ENCODE measurements around the gene CAST.
"Not testable (repeated sequence)": the region's sequence is repeated elsewhere in the genome, so short reads cannot be mapped to it uniquely, and the experiment has no call there.

The CAST gene

DNA sequence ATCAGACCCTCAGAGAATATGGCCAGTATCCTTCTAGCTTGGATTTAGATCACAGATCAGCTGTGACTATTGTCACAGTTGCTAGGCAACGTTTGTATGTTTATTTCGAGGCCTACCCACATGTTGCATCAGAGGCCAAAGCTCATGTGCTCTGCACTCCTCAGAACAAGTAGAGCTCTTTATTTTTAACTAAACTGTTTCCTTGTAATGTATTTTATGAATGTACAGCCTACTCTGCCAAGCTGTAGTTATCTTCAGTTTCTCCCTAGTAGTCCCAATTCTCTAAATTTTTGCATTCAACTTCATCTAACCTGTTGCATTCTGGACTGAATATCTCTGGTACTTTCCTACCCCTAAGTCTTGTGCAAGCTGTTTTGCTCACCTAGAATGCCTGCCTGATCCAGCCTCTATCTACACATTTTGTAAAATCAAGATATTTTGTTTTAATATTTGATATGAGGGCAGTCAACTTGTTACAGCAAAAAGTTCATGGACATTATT is 52.8 kb downstream of the CAST start:
- DNase-seq, result no peak

DNA sequence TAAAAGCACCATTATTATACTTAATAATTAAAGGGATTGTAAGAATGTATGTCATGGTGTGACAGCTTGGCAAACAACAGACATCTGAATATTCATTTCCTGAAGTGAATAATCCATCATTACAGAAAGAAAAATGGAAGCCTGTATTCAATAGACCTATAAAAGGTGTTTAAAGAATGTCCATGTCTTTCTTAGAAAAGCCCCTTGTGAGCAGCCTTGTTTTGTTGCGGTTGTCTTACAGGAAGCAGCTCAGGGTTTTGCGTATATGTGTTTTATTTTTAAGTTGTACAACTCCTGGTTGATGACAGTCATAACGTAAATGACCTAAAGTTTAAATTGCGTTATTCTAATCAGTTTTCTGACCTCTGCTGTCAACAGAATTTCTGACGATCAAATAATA is 53.8 kb downstream of the CAST start:
- no peak for DNase-seq

DNA sequence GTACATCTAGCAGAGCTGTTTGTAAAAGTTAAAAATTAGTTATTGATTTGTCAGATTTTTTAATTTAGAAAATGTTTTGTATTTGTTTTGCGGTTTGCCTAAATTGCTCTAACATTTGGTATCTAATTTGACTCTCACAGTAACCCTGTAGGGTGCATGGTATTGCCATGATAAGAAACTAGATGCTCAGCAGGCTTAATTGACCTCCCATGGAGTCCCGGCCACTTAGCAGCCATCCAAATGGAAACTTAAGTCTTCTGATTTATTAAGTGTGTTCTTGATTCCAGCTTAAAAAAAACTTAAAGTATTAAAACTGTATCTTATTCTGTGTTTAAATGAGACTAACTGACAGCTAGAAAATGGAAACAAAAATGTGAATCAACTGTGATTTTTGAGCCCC is 54.5 kb downstream of the CAST start:
- DNase-seq, result no peak

DNA sequence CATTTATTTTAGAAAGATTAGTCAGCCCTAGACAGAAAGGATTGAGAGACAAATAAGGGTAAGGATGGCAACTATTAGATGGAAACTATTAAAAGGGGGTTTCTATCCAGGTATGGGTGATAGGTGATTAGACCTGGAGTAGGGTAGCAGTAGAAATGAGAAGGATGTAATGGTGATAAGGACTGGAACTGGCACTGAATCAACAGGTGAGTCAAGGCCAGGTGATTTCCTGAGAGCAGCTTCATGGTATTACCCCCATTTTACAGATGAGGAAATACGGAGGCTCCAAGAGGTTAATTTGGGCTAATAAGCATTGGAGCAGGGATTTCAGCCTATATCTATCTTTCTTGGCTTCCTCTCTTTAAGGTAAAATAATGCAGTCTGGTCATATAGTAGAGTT is 55.7 kb downstream of the CAST start:
- no peak for DNase-seq

DNA sequence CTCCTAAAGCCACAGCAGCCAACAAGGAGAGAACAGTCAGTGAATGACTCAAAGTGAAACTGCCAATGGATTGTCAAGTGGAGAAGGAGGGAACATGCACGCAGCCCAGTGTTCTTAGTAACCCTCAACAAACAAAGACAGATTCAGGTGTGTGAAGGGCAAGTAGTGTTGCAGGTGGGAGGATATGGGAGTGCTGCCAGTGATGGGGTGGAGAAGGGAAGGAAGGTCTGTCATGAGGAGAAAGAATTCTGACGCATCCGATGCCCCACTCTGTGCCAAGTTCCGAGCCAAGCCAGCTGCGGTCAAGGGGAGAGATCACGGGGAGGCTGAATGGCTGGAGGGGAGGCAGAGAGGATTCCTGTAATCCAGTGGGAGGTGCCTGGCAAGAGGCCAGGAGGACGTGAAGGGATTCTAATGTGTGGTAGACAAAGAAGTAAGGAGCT is 56.5 kb downstream of the CAST start:
- no peak for DNase-seq

DNA sequence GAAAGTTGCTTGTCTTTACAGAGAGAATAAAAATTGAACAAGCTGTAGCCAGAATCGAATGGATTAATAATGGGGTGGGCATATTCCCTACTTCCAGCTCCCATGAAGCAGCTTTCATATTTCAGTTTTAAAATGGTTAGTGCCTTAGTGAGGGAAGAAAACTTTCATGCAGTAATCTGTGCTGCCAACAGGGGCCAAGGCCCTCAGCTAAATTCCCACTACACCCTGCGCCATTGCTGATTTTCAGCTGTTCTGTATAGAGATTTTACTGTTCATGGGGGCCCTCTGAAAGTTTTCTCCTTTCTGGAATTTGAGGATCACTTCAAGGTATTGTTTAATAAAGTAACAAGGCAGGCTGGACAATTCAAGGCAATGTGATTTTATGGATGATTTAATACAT is 58.2 kb downstream of the CAST start:
- no peak for DNase-seq

DNA sequence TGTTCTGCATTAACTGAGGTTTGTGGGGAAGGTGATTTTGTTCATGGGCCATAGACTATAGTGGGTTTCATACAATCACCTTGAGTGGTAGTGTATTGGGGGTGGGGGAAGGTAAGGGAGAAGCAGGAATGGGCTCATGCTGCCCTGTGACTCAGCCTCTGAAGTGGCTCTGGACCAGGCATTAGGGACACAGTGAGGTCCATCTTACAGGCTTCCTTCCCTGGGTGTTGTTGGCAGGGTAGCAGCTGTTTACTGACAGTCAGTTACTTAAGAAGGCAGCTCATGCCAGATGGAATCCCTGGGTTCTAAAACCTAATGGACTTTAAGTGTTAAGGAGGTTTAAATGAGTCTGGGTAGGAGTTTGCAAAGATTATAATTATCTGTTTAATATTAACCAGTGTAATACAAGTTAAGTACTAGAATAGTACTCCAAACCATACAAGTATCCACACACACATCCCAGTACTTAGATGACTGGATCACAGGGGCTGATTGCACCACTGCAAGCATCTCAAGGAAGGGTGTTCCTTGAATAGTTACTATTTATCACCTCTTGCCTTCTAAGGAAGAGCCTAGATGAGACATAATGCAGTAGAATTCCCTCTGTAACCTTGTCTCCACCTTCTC is 59.3 kb downstream of the CAST start:
- no peak for DNase-seq

DNA sequence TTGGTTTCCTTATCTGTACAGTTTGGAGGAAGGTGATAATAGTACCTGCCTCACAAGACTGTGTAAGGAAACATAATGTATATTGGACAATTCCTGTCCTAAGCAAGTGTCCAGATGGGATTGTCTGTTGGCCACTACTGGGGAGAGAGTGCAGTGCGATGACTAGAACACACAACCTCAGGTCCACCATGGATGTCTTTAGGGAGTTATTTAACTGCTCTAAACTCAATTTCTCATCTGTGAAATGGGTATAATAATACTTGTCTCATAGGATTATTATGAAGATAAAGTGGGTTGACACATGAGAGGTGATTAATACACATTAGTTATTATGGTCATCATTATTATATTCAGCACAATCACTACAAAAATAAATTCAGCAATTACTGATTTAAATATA is 63.1 kb downstream of the CAST start:
- DNase-seq, result no peak

DNA sequence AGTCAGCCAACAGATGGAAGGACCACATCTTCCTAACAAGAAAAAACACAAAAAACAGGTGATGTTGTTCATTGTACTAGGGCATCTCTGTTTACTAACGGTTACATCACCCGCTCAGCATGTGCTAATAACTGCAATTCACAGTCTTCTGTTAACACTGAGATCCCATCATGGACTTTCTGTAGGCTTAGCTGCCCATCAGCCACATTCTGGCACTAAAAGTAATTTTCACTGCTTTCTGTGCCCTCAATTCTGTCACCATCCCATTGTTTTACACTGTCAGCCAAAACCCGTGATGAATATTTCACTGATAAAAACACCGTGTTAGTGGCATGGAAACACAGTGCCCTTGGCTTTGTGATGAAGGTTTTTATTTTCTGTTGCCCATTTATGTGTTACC is 64.6 kb downstream of the CAST start:
- no peak for DNase-seq

DNA sequence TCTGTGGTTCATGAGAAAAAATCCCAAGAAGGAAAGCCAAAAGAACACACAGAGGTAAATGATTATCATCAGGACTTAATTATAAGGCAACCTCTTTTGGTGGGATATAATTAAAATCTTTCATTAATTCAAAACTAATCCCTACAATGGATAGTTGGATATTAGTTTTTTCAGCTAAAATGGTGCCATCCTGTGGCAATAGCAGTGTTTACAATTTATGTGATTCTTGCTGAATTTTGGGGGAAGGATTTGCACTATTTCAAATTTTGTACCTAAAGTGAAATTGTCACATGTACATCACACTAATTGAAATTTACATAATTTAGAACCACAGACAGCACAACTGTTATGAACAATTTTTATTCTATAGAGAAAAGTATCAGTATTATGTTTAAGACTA is 67.0 kb downstream of the CAST start:
- DNase-seq, result no peak

DNA sequence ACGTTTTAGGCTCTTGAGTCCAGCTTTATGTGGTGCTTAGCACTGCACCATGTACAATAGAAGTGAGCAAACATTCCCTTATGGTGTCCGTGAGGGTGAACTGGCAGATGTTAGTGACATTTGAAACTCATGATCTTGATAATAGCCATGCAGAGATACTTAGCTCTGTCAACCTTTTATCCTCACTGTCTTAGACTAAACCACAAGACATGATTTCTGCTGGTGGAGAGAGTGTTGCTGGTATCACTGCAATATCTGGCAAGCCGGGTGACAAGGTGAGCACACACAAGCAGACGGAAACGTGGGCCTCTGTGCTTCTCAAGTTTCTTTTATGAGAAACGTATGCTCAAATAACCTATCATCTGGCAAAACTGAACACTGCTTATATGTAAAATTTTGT is 68.4 kb downstream of the CAST start:
- no peak for DNase-seq

DNA sequence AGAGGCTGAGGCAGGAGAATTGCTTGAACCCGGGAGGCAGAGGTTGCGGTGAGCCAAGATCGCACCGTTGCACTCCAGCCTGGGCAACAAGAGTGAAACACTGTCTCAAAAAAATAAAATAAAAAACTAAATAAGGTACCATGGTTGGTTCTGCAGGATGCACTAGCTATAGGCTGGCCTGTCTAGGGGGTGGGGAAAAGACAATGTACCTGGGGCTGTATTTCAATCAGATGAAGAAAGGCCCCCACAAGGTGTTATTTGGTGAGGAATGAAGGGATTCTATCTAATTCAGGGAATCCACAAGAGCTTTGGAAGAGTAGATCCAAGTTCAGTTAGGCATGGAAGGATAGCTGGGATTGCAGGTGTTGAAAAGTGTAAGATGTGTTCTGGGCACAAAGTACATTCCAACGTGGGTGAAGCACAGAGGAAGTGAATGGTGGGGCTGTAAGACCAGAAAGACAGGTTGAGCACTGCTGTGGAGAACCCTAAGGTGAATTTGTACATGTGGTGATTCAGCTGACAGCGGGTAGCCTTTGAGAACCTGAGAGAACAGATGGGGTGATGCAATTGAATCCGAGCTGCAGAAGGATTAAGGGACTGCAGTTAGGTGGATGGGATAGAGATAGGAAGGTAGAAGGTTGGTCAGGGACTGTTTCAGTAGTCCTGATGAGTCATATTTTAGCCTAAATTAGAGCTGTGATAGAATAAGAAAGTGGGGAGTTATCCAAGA is 71.8 kb downstream of the CAST start:
- no peak for DNase-seq

DNA sequence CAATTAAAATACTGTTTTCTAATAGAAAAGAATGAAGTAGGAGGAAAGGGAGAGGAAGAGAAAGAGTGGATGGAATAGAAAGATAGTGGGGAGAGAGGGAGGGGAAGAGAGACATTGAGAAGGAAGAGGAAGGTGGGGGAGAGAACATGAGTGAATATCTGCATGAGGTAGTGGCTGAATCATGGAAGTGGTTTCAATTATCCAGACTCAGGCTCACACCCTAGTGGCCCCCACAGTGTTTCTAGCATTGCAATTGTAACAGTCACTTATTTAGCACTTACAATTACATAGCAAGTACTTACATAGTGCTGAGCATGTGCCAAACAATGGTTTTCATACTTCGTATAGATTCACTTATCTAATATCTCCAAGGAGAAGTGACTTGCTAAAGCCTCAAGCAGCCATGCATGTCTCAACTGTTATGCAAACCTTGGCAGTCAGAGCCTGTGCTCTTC is 72.7 kb downstream of the CAST start:
- no peak for DNase-seq

DNA sequence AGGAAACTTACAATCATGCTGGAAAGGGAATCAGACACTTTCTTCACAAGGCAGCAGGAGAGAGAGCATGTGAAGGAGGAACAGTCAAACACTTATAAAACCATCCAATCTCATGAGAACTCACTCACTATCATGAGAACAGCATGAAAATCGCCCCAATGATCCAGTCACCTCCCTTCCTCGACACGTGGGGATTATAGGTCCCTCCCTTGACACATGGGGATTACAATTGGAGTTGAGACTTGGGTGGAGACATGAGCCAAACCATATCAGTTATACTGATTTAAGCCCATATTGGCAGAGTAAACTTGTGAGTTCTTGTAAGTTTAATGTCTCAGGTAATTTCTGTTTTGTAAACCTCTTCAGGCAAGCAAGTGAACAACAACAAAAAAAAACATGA is 74.8 kb downstream of the CAST start:
- no peak for DNase-seq

DNA sequence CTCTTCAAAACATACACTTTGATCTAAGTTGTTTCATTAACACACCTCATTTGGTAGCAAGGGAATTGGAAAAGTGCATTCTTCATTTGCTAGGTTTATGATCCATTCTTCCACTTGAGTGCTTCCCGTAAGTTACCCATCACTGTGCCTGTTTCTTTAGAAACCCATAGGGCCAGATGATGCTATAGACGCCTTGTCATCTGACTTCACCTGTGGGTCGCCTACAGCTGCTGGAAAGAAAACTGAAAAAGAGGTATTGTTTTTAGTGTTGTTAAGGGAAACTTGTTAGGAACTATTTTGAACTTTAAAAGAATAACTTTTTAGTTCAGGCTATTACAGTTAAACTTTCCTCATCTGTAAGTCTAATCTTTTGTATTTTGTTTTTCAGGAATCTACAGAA is 78.9 kb downstream of the CAST start:
- no peak for DNase-seq

DNA sequence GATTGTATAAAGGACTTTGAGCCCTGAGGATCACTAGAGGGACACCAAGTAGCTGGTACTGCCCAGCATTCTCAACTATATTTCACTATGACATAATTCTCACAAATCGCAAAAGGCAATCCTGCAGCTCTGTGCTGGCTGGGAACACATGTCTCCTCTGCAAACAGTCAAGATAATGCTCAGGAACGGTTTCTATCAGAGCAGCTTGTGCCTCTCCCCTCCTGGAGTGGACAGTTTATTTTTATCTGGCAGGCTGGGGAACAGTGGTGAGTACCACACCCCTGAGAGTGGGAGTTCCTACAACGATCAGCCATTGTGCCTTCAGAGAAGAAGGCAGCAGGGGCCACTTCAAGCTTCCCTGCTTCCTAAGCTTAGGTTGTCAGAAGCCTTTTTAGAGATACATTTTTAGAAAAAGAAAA is 79.7 kb downstream of the CAST start:
- DNase-seq, result no peak

DNA sequence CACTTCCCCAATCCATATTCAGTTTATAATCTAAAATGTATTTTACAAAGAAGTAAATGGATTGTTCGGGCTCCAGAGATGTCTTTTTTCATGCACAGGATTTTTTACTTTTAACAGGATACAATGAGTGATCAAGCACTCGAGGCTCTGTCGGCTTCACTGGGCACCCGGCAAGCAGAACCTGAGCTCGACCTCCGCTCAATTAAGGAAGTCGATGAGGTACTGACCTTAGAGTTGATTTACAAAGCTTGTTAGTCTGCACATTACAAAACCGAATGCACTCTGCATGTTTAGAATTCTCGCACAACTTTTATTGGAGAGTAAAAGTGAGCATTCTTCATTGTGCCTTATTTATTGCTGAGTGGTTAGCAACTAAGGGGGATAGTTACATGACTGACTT is 80.4 kb downstream of the CAST start:
- DNase-seq, result no peak

DNA sequence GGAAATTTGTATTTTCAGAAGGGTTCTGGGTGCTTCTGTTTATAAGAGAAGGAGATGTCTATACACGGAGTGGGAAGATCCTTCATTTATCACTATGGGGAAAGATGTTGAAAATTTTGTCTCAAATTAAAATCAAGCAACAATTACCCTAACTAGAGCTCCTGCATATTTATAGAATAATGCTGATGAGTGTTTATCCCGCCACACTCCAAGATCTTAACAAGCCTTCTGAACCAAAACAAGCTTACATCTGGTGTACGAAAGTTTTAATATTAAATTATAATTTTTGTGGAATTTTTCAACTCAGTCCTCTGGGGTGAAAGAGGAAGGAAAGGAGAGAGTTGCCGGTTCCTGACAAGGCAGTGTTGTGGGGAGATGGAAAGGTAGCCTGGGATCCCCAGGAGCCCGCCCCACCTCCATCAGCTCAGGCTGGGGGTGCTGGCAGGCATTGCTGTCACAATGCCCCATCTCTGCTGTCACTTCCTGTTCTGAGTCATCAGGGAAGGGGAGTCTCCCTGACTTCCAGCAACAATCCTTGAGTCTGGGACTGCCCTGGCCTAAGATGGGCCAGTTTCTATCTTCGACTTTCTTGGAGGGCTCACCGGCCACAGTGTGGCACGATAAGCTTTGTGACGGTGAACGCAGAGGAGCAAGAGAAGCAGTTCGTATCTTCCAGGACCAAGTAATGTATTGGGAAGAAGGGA is 81.0 kb downstream of the CAST start:
- no peak for DNase-seq

DNA sequence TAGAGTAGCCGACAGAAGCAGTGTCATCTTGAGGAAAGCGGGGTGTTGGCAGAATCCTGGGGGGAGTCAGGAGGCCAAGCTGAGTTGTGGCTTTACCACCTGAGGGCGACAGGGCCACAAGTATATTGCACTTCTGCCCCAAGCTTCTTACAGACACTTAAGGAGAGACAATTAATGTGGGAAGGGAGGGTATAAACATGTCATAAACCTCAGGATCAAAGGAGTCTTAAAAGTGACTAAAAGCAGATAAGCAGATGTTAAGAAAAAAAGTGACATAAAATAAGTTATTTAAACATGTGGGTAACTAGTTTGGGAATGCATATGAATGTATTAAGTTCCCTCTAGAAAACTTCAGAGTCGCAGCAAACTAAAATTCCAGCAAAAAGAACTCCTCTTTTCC is 81.6 kb downstream of the CAST start:
- DNase-seq, result no peak

DNA sequence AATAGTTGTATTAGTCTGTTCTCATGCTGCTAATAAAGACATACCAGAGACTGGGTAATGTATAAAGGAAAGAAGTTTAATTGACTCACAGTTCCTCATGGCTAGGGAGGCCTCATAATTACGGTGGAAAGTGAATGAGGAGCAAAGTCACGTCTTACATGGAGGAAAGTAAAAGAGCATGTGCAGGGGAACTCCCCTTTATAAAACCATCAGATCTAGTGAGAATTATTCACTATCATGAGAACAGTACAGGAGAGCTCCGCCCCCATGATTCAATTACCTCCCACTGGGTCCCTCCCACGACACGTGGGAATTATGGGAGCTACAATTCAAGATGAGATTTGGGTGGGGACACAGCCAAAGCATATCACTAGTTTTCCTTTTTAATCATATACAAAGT is 82.0 kb downstream of the CAST start:
- DNase-seq, result not testable (repeated sequence)

DNA sequence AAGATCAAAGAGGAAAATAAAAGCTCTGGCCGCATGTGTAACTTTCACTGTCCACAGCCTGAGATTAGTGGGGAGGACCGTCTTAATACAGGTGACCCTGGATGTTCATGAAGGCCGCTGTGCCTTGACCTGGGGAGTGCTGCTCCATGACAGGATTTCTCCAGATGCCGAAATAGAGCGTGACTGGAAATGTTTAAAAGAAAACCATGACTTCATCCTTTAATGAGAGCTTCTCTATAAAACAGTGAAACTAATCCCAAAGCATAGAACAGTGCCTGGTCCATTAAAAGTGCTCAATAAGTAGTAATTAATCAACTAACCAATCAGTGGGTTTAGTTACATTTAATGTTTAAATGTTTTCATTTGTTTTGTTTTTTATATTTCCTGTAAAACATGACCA is 82.8 kb downstream of the CAST start:
- no peak for DNase-seq

DNA sequence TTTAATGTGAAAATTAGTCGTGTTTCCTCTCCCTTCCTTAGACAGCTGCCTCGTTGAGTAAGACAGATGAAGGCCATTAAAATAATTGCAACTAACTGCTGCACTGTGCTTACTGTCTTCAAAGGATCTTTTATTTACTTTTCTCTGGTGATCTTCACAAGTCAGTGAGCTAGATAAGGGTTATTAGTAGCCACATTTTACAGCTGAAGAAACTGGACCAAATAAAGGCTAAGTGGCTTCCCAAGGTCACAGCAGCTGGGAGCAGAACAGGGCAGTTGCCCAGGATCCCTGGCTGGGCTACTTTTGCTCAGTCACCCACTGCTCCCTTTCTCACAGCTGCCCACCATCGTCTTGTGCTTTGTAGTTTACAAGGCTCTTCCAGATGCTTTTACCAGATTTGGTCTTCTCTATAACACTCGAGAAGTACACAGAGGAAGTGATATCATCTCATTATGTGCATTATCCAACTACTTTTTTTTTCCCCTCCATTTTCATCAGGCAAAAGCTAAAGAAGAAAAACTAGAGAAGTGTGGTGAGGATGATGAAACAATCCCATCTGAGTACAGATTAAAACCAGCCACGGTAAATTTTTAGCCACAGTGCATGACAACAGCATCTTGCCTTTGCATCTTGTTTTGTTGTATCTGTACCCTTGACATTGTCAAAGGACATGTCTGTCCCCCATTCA is 83.8 kb downstream of the CAST start:
- DNase-seq, result no peak

DNA sequence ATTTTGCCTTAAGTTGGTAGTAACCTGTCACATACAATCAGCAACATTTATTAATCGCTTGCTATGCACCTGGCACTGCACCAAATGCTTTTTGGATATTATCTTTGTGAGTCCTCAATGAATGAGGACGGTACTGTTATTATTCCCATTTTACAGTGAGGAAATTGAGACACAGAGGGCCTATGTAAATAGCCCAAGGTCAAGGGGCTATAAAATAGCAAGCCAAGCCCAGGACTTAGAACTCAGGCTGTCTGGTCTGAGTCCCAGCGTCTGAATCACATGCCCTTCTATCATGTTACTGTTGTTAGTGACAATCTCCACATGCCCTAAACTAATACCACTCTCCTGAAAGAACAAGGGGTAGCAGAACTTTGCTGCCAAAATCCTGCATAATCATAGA is 85.5 kb downstream of the CAST start:
- no peak for DNase-seq

Measured in cortex of kidney (tissue), 1 donor.